GM21619 (cell line): ENCODE data around the gene DTD2.

ENCODE experiments used
- ATAC-seq: cut with Tn5 transposase; IDR thresholded peaks from one replicate; pipeline ENCODE4 v1.9.1; 2021; ENCODE audit not compliant: unreplicated experiment

Gene DTD2

GRCh38 chr14:31408421-31408820 is 48.9 kb downstream of the DTD2 start:
- no peak for ATAC-seq

DNA sequence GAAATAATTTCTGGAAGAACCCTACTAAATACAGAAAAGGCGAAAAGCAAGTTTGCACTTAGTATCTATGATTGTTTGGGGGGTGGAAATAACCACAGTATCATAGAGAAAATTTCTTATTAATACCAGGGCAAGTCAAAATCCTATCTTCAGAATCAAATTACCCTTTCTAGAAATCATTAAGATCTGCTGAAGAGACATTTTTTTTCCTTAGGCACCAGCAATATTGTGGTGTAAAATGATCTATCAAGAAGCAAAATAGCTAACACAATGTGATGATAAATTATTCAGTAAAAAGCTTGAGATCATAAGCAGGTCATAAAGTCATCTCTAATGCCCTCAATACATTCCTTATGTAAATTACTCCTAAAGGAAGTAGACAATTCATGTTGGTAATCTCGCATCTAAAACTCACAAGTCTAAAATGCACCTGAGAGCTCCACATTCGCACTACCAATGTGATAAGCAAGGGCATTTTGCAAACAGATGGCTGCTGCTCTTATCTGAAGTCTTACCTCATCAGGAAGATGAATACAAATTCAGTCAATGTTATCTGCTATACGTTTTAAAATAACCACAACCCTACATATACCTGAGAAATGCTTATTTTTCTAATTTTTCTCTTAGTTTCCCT is 51.6 kb downstream of the DTD2 start:
- ATAC-seq, result no peak

DNA sequence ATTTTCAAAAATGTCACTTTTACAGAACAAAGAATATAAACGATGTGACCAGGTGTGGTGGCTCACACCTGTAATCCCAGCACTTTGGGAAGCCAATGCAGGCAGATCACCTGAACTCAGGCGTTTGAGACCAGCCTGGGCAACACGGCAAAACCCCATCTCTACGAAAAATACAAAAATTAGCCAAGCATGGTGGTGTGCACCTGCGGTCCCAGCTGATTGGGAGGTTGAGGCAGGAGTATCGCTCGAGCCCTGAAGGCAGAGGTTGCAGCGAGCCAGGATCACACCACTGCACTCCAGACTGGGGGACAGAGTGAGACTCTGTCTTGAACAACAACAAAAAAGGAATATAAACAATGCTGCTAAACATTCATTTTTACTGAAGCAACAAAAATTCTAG is 52.2 kb downstream of the DTD2 start:
- no peak for ATAC-seq

- no peak for ATAC-seq
Measured at GRCh38 chr14:31403707-31404106, 53.6 kb downstream of the DTD2 start.

DNA sequence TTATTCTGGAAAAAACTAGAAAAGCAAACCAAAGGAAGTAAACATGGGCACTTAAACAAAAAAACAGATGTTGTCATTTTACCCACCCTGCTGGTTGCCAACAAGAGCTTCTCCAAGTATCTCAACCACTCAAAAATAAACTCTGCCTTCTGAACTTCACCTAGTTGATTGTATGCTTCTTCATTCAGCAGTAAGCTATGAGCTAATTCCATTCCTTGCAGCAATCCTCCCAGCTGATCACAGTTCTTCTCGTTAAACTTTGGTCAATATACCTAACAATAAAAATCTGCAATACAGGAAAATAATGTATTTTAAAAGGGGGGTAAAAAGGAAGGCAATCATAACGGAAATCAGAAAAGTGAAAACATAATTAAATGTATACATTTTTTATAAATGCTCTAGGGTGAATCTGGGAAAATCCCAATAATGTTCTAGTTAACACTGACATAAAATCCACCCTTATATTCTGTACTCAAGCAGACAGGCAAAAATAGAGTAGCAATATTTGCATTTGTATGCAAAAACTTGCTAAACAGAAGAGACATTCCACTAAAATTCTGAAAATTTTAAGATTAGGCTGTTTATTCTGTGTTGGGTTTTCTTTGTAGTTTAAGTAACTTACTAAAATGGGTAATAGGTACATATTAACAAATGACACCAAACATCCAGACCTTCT is 54.4 kb downstream of the DTD2 start:
- no peak for ATAC-seq

- ATAC-seq, result no peak
Measured at GRCh38 chr14:31401369-31401932, 55.9 kb downstream of the DTD2 start.

GRCh38 chr14:31400031-31400638 is 57.2 kb downstream of the DTD2 start:
- ATAC-seq, result peak; percentile 62
